HG02763 (cell line): Measurements from ENCODE around the gene MAP2K2.
"Not testable (repeated sequence)": the region's sequence is repeated elsewhere in the genome, so short reads cannot be mapped to it uniquely, and the experiment has no call there.

Experiments
- ATAC-seq: cut with Tn5 transposase; IDR thresholded peaks from one replicate; pipeline ENCODE4 v1.9.1; 2021; ENCODE audit warnings: mild to moderate bottlenecking, moderate library complexity; ENCODE audit not compliant: unreplicated experiment

Gene MAP2K2

DNA sequence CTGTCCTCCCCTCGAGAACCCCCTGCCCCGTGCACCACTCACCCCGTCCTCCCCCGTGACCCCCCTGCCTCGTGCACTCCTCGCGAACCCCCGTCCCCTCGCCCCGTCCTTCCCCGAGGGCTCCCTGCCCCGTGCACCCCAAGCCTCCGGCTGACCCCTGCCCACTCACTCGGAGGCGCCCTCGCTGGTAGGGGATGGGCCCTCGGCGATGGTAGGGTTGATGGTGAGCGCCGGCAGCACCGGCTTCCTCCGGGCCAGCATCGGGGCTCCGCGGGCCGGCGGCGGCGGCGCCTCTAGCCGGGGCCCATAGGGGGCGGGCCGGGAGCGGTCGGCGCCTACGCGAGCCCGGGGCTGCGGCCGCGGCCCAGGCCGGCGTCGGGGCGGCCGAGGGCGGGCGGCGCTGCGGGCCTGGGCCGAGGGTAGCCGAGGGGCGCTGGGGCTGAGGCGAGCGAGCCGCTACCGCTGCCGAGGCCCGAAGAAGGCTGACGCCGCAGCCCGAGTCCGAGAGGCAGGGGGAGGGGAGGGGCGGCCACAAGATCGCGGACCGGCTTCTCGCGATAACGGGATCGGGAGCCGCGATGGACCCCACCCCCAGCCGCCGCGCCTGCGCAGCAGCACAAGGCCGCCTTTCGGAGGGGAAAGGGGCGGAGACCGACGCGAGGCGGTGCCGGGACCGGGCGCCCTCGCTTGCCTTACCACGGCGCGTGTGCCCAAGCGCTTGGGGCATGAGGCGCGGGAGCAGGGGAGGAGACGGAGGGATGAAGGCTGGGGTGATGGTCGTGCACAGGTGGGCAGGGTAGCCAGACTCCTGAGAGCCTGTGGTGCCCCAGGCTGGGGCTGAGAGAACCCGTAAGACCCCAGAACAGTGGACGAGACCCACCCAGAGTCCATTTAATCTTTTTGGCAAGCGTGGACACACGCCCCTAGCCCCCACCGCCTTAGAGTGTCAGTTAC lies at the start of gene MAP2K2:
TSS of gene MAP2K2 (minus strand) at position 508 of the 954 bp plus-strand sequence. CDS start at position 261, 247 bp downstream.
- peak; percentile 89 for ATAC-seq

DNA sequence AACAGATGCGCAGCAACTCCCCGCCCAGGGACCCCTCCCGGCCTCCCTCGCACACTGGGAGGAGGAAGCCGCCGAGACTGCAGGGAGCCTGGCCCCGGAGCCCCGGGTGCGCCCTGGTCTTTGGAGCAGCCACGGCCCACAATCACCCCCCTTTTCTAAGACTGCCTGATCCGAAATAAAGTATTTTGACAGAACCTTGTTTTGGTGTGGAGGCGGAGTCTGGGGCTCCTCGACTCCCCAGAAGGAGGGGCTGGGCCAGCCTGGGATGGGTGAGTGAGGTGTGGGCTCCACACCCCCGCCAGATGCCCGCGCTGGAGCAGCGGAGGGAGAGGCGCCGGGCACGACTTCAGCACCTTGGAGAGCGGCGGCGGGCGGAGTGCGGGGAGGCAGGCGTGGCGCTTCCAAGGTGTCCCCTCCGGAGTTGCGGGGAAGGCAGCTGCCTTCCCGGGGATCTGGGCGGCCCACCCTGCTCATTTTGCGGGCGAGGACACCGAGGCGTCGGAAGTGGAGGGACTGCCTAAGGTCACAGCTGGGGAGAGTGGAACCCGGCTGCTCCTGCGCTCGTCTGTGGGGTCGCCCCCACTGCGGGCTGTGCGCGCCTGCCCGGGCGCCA lies 49.0 kb upstream of the MAP2K2 start:
- ATAC-seq = no peak

DNA sequence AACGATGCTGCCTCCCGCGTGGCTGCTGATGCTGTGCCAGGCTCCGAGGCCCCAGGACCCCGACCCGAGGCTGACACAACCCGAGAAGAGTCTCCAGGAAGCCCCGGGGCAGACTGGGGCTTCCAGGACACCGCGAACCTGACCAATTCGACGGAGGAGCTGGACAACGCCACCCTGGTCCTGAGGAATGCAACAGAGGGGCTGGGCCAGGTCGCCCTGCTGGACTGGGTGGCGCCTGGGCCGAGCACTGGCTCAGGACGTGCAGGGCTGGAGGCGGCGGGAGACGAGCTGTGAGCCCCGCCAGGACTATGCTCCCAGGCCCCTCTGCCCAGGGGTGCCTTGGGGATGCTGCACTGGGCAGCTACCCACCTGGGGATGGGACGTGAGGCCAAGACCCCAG lies 47.8 kb upstream of the MAP2K2 start:
- no peak for ATAC-seq

DNA sequence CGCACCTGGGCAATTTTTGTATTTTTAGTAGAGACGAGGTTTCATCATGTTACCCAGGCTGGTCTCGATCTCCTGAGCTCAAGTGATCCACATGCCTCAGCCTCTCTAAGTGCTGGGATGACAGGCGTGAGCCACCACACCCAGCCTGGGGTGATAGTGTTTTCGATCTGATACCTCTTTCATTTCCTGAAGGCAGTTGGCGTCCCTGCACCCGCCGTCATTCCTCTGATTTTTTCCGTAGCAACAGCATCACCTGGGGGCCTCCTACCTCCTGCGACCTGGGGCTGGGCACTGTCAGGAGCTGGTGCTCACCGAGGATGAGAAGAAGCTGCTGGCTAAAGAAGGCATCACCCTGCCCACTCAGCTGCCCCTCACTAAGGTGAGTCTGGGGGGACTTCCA lies 40.3 kb upstream of the MAP2K2 start:
- no peak for ATAC-seq

DNA sequence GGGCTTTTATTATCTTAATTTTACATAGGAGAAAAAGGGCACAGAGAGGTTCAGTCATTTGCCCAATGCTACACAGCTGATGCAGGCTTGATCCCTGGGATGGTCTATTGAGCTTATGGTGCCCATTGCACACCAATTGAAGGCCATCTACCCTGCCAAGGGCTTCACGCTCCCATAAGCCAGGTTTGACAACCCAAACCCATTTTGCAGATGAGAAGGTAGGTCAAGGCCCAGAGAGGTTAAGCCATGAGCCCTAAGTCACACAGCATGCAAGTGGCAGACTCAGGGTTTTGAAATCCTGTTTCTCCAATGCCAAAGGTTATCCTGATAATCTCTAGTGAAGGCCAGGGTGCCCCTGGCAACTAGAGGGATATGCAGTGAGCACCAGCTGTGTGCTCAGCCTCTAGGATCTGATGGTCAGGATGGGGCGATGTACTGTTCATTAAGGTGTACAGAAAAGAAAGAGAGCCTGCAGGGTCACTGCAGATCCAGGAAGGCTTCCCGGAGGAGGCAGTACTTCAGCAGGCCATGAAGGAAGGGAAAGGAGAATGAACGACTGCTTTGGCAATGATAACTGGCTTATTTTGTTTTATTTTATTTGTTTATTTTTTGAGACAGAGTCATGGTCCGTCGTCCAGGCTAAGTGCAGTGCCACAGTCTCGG lies 37.6 kb upstream of the MAP2K2 start:
- no peak for ATAC-seq

DNA sequence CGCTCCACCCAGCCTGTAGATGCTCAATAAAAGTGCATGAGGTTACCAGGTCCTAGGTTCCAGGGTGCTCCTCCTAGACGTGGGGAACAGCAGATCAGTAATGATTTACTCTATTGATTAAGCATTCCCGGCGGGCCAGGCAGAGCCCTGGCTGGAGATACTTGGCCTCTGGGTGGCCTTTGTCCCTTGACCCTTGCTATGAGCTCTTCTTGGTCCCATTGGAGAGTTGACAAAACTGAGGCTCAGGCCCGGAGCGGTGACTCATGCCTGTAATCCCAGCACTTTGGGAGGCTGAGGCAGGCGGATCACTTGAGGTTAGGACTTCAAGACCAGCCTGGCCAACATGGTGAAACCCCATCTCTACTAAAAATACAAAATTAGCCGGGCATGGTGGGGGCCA lies 34.0 kb upstream of the MAP2K2 start:
- ATAC-seq = not testable (repeated sequence)

DNA sequence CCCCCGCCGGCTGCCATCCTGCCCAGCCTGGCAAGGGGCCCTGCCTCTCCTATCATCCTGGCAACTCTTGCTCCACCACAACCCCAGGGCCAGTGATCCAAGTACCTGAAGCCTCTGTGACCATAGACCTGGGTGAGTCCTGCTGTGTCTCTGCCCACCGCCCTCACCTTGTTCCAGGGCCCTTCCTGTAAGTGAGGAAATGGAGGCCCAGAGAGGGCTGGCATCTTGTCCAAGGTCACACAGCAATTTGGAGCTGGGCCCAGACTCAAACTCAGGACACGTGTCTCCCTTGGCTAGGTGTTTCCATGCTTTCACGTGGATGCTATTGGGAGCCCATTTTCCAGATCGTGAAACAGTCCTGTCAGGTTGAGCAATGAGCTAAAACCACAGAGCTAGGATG lies 33.2 kb upstream of the MAP2K2 start:
- ATAC-seq = no peak

DNA sequence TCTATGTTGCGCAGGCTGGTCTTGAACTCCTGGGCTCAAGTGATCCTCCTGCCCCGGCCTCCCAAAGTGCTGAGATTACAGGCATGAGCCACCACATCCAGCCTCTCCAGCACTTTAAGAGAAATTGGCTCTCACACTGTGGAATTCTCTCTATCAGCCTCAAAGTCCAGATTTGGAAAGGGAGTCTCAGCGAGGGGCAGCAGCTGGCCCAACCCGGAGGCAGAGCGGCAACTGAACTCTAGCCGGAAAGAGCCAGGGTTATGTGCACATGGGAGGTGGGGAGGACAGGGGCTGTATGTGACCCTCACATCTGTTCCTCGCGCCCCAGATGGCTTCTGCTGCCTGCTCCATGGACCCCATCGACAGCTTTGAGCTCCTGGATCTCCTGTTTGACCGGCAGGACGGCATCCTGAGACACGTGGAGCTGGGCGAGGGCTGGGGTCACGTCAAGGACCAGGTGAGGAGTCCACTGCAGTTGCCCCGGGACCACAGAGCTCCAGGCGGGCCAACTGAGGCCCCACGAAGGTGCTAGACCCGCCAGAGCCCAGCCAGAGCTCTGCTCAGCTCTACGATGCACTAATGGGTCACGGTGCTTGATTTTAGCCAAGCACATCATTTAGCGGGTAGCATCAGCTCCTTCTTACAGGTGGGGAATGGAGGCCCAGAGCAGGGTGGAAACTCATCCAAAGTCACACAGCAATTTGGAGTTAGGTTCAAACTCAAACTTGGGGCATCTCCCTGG lies 30.8 kb upstream of the MAP2K2 start:
- ATAC-seq = no peak

DNA sequence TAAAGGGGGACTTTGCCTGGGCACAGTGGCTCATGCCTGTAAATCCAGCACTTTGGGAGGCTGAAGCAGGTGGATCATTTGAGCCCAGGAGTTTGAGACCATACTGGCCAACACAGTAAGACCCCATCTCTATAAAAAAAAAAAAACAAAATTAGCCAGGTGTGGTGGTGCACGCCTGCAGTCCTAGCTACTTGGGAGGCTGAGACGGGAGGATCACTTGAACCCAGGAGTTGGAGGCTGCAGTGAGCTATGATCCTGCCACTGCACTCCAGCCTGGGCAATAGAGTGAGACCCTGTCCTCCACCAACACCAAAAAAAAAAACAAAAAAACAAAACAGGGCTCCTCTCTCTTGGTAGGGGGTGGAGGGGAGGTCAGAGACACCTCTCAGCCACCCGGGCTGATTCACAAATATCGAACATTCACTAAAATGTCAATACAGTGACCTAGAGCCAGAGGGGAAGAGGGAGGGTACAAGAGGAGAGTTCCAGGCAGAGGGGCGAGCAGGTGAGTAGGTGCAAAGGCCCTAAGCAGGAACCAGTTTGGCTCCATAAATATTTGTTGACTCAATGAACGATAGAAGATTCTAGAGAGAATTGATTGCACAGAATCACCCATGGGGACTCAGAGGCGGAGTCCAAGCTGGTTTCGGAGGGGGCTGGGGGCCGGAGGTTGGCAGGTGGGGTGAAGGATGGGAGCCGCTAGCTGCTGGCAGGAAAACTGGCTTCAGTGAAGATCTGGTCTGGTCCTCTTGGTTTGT lies 28.5 kb upstream of the MAP2K2 start:
- ATAC-seq = no peak

DNA sequence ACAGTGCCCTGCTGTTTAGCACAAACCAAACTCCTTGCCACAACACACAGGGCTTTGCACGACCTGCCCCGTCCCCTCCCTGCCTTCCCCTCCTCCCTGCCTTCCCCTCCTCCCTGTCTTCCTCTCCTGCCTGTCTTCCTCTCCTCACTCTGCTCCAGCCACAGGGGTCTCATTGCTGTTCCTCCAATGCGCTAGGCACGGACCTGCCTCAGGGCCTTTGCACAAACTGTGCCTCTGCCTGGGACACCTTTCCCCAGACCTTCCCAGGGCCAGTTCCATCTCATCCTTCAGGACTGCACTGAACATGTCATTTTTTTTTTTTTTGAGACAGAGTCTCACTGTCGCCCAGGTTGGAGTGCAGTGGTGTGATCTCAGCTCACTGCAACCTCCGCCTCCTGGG lies 27.7 kb upstream of the MAP2K2 start:
- ATAC-seq = no peak

DNA sequence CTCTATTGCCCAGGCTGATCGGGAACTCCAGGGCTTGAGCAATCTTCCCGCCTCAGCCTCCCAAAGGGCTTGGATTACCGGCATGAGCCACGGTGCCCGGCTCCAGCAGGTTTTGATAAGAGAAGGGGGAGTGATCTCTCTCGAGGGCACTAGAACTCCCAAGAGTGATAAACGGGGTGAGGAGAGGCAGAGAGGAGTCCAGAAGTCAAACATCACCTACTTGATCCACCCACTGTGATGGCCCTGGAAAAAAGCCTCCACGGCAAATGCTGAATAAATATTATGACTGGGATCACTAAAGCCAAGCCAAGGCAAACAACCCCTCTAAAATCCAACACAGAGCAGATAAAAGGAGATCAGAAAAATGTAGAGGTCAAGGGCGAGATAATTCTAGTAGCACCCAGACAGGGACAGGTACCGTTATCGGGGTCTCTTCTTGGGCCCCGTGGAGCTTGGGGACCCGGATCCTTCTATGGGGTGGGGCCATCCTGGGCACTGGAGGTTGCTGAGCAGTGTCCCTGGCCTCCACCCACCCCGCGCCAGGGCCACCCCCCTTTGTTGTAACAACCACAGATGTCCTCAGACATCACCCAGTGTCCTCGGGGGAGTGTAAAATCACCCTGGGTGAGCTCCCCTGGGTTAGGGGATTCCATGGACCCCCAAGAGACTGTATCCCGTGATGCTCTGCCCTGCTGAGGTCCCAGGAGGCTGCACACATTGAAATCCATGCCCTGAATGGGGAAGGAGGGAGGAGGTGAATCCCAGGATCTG lies 25.8 kb upstream of the MAP2K2 start:
- ATAC-seq = no peak

DNA sequence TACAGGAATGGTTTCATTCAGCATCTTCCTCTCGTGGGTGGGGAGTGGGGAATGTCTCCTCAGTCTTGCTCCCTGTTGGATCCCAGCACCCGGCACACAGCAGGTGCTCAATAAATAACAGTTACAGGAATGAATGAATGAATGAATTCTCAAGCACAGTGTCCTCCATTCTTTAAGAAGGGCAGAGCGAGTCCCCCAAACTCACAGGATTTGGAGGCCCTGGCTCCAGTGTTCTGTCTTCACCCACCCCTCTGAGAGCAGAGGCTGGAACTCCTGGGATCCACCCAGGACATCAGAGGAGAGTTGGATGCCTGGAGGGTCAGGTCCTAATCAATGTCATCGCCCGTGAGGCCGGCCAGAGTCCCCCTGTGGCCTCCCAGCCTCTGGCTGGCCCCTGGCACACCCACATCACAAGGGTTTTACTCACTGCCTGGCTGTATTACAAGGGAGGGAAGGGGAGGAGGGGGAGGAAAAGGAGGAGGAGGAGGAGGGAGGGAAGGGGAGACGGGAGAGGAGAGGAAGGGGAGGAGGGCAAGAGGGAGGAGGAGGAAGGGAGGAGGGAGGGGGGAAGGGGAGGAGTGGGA lies 20.8 kb upstream of the MAP2K2 start:
- no peak for ATAC-seq

DNA sequence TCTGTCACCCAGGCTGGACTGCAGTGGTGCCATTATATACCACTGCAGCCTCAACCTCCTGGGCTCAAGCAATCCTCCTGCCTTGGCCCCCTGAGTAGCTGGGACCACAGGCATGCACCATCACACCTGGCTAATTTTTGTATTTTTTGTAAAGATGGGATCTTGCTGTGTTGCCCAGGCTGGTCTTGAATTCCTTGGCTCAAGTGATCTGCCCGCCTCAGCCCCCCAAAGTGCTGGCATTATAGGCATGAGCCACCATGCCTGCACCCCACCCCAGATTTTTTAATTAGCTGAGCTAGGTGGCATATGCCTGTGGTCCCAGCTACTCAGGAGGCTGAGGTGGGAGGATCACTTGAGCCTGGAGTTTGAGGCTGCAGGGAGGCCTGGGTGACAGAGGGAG lies 19.0 kb upstream of the MAP2K2 start:
- ATAC-seq = not testable (repeated sequence)

DNA sequence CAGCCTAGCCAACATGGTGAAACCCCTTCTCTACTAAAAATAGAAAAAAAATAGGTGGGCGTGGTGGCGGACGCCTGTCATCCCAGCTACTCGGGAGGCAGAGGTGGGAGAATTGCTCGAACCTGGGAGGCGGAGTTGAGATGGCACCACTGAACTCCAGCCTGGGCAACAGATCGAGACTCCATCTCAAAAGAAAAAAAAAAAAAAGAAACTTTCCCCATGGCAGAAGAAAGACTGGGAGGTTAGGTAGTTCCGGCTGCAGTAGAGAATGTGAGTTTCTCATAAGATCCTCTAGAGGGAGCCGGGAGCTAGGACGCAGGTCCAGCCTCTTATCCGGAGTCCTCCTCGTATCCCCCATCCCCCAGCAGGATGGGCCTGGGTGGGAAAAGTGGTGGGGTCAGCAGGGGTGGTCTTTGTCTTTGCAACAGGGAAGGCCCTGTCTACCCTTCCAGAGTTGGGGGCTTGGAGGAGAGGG lies 16.4 kb upstream of the MAP2K2 start:
- no peak for ATAC-seq

DNA sequence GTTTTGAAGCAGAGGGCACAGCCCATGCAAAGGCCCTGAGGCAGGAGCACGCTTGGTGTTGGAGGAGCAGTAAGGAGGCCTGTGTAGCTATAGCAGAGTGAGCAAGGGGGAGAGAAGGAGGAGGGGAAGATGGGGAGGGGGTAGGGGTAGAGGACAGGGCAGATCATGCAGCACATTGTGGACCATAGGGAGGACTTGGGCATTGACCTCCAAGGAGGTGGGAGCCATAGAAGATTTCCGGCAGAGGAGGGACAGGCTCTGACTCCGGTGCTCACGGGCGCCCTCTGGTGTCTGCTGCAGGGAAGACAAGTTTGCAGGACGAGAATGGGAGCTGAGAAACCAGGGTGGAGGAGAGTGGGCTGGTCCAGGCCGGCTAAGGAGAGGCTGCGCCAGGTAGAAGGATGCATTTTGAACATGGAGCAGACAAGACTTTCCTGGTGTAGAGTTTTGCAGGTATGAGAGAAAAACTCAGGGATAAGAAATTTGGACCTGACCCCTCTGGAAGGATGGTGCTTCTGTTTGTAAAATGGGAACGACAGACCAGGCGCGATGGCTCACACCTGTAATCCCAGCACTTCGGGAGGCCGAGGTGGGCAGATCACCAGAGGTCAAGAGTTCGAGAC lies 15.8 kb upstream of the MAP2K2 start:
- ATAC-seq = no peak

DNA sequence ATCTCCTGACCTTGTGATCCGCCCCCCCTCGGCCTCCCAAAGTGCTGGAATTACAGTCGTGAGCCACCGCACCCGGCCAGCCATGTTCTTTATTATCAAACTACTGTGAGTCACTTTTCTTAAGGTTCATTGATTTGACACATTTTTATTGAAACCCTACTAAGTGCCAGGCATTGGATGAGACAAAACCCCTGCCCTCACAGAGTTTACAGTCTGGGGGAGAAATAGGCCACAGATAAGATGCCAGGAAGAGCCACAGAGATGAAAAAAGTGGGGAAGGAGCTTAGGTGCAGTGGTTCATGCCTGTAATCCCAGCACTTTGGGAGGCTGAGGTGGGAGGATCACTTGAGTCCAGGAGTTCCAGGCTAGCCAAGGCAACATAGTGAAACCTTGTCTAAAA lies 14.5 kb upstream of the MAP2K2 start:
- no peak for ATAC-seq

DNA sequence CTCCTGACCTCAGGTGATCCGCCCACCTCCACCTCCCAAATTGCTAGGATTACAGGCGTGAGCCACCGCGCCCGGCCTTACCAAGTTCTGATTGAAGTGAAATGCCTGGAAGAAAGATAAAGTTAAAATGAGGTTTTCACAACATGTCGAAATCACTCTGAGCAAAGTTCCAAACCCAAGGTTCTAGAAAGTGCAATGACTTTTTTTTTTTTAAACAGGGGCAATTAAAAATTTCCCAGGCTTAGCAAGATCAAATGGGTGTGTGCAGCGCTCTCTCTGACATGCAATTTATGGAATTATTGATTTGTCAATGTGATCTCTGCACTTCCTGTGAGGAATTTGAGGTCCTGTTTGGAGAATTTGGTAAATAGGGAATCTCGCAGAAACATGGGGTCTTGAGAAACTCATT lies 12.8 kb upstream of the MAP2K2 start:
- no peak for ATAC-seq

DNA sequence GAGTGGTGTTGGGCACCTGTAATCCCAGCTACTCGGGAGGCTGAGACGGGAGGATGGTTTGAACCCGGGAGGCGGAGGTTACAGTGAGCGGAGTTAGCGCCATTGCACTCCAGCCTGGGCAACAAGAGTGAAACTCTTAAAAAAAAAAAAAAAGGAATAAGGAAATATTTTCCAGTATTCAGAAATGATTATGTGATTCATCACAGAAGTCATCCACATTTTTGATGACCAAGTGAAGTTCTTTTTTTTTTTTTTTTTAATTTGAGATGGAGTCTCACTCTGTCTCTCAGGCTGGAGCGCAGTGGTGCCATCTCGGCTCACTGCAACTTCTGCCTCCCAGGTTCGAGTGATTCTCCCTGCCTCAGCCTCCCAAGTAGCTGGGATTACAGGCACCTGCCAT lies 11.5 kb upstream of the MAP2K2 start:
- not testable (repeated sequence) for ATAC-seq

DNA sequence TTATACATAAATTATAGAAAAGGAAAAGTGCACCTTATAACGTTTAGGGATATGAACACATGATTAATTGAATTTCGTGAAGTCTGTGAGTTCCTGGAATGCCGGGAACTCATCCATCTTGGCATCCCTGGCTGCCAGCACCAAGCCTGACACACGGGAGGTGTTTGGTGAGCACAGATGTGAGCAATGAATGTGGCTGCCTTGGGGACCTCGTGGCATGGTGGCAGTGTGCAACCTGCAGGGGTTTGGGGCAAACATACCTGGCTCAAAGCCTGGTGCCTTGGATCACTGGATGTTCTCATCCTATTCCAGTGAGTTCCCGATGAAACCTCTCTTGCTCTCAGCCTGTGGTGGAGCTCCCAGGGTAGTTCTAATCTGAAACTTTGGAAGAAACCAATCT lies 10.4 kb upstream of the MAP2K2 start:
- no peak for ATAC-seq
